GM06990 (cell line): ENCODE results near the gene MVP.
"Not testable (repeated sequence)": the region's sequence is repeated elsewhere in the genome, so short reads cannot be mapped to it uniquely, and the experiment has no call there.

Experiments used
- DNase-seq: peaks from one replicate; pipeline ENCODE4 v3.0.0-alpha.2; 2011; ENCODE audit not compliant: insufficient read length; ENCODE audit errors: extremely low read depth
- H3K27me3 ChIP-seq: replicated peaks from 2 replicates; pipeline ENCODE4 v1.6.0; 2011; ENCODE audit warnings: low read length; ENCODE audit not compliant: control insufficient read depth, insufficient read depth
- H3K36me3 ChIP-seq: 2 replicates; pipeline ENCODE4 v1.5.1; 2011; ENCODE audit warnings: low read length; ENCODE audit not compliant: control insufficient read depth, insufficient read depth
- H3K4me3 ChIP-seq: replicated peaks from 2 replicates; pipeline ENCODE4 v1.5.1; 2011; ENCODE audit warnings: low read depth, mild to moderate bottlenecking, control low read depth, low read length
- TF ChIP-seq, protein P1 (sequence below): IDR thresholded peaks from 2 replicates; pipeline ENCODE4 v1.5.1; 2011; ENCODE audit warnings: low read length, control low read depth, mild to moderate bottlenecking, inconsistent platforms; ENCODE audit not compliant: insufficient read depth, poor library complexity, severe bottlenecking

Gene MVP

GRCh38 chr16:29791845-29792807 is 28.1 kb upstream of the MVP start:
- TF ChIP-seq, protein P1, sequence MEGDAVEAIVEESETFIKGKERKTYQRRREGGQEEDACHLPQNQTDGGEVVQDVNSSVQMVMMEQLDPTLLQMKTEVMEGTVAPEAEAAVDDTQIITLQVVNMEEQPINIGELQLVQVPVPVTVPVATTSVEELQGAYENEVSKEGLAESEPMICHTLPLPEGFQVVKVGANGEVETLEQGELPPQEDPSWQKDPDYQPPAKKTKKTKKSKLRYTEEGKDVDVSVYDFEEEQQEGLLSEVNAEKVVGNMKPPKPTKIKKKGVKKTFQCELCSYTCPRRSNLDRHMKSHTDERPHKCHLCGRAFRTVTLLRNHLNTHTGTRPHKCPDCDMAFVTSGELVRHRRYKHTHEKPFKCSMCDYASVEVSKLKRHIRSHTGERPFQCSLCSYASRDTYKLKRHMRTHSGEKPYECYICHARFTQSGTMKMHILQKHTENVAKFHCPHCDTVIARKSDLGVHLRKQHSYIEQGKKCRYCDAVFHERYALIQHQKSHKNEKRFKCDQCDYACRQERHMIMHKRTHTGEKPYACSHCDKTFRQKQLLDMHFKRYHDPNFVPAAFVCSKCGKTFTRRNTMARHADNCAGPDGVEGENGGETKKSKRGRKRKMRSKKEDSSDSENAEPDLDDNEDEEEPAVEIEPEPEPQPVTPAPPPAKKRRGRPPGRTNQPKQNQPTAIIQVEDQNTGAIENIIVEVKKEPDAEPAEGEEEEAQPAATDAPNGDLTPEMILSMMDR, result no peak
- no peak for DNase-seq
- peak overlapping the region; percentile 82 for H3K4me3 ChIP-seq
- H3K27me3 ChIP-seq, result no peaks in the 10 kb centered on the region
- peaks cover 10% of the 10 kb centered on the region for H3K36me3 ChIP-seq

- not testable (repeated sequence) for H3K27me3 ChIP-seq, H3K4me3 ChIP-seq, DNase-seq
- H3K36me3 ChIP-seq, result peaks cover 15% of the 10 kb centered on the region
These were observed 27.1 kb upstream of the MVP start for GRCh38 chr16:29793153-29793552.

DNA sequence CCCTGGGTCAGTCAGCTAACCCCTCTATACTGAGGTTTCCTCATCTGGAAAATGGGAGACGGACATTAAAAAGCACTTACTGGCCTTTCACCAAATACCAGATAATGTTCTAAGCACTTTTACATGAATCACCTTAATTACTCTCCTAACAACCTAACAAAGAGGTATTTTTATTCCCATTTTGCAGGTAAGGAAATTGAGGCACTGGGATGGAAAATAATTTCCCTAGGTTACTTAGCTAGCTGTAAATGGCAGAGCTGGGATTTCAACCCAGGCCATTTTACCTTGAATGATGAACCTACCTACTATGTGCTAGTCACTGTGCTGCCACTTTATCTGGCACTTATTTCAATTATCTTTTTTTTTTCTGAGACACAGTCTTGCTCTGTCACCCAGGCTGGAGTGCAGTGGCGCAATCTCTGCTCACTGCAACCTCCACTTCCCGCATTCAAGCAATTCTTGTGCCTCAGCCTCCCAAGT is 26.0 kb upstream of the MVP start:
- TF ChIP-seq, protein P1, result no peak
- DNase-seq, result no peak
- Histone ChIP-seq H3K4me3 (no peak overlapping the region), H3K27me3 (no peaks in the 10 kb centered on the region), H3K36me3 (peaks cover 26% of the 10 kb centered on the region)

DNA sequence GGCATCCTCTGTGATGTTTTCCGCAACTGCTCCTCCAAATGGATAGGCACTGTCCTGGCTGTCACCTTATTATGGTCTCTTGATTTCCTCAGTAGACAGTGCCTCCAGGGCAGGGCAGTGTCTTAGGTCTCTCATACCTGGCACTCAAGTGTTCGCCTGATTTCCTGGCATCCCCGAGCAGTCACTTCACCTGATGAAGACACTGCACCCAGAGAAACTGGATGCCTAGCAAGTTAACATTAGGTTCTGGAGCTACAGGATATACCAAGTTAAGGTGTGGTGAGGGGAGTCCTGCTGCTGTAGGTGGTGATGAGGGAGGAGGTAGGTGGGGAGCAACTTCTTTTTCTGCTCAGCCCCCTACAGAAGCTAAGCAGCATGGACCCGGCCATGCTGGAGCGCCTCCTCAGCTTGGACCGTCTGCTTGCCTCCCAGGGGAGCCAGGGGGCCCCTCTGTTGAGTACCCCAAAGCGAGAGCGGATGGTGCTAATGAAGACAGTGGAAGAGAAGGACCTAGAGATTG is 17.8 kb upstream of the MVP start:
- TF ChIP-seq, protein P1, result no peak
- no peaks in the 10 kb centered on the region for H3K27me3 ChIP-seq
- no peak for DNase-seq
- H3K4me3 ChIP-seq, result no peak overlapping the region
- H3K36me3 ChIP-seq, result peaks cover 29% of the 10 kb centered on the region

DNA sequence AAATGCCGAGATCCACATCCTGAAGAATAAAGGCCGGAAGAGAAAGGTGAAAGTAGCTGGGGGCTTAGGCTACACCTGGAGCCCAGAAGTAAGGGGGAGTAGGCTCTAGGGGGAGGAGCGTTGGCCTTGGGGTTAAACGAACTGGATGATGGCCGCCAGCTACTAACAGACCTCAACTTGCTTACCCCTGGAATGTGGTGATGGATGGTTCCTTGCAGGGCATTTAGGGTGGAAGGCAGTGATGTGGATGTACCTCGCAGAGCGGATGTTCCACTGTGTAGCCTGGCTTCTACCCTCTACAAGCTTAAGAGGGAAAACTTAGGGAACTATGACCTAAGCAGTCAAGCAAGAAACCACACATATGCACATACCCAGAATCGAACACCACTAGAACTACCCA is 16.2 kb upstream of the MVP start:
- TF ChIP-seq, protein P1, result no peak
- H3K36me3 ChIP-seq, result peaks cover 23% of the 10 kb centered on the region
- no peak for DNase-seq
- no peaks in the 10 kb centered on the region for H3K27me3 ChIP-seq
- H3K4me3 ChIP-seq, result no peak overlapping the region; the same call in 1 of the 2 replicates
